ENCODE data around the gene TXNIP. TPM values are rescaled to one million over a fixed set of nuclear protein-coding genes. Genes with fewer than 3 reads are reported as not detected.
A peak's percentile ranks its signal among the peaks of the same experiment; 100 is the strongest.

The TXNIP gene
- polyA plus RNA-seq, 1 donor (not counting 4 experiments of a cell fraction or from before 2014, with no cell fraction given) = 159 TPM

- Histone ChIP-seq H3K27me3 (ENCODE audit: control insufficient read depth, extremely low read depth, insufficient read depth, low read length) (peaks cover 2% of the 10 kb centered on the region), H3K9ac (ENCODE audit: control insufficient read depth, extremely low read depth, insufficient read depth, low read length) (no peak overlapping the region), H3K27ac (ENCODE audit: control insufficient read depth, insufficient read depth, low read length) (no peak overlapping the region), H3K36me3 (ENCODE audit: control insufficient read depth in 2 of 2, extremely low read depth in 1 of 2, insufficient read depth in 2 of 2, low read length in 2 of 2) (no peaks in the 10 kb centered on the region), H3K79me2 (ENCODE audit: control insufficient read depth, insufficient read depth, low read length) (peaks cover 10% of the 10 kb centered on the region), H4K20me1 (ENCODE audit: control insufficient read depth, extremely low read depth, insufficient read depth, low read length) (no peaks in the 10 kb centered on the region), H3K4me3 (ENCODE audit: control insufficient read depth in 2 of 3, extremely low read depth in 1 of 3, insufficient read depth in 2 of 3, low read depth in 1 of 3, low read length in 3 of 3) (no peak overlapping the region), H2AFZ (ENCODE audit: control insufficient read depth, low read length) (no peak overlapping the region), H3K4me1 (ENCODE audit: control insufficient read depth, extremely low read depth, insufficient read depth, low read length) (peaks cover 50% of the 10 kb centered on the region), H3K9me1 (ENCODE audit: control insufficient read depth, extremely low read depth, insufficient read depth, low read length) (no peaks in the 10 kb centered on the region), H3K9me3 (ENCODE audit: control insufficient read depth, low read depth, low read length) (no peaks in the 10 kb centered on the region), H3K4me2 (ENCODE audit: control insufficient read depth, extremely low read depth, insufficient read depth, low read depth, low read length) (no peak overlapping the region)
- FAIRE-seq (no peak), DNase-seq (ENCODE audit: low read depth, low spot score) (no peak)
- TF ChIP-seq CTCF (optimal IDR thresholded peaks at IDR 0.05 in 1 of 3, IDR thresholded peaks at IDR 0.05 in 1 of 3, conservative IDR thresholded peaks at IDR 0.05 in 1 of 3; ENCODE audit: extremely low read depth in 1 of 3, insufficient read depth in 2 of 3, low read length in 3 of 3) (no peak), EZH2 (IDR thresholded peaks at IDR 0.05; ENCODE audit: low read length) (no peak)
- dilution Hi-C loops (cut with MboI; ENCODE audit: extremely low pct_ligation_motif_present, low sequenced_read_pairs) = no loop called here
Observed at GRCh38 chr1:145958734-145959133, 37.6 kb downstream of the TXNIP start.

DNA sequence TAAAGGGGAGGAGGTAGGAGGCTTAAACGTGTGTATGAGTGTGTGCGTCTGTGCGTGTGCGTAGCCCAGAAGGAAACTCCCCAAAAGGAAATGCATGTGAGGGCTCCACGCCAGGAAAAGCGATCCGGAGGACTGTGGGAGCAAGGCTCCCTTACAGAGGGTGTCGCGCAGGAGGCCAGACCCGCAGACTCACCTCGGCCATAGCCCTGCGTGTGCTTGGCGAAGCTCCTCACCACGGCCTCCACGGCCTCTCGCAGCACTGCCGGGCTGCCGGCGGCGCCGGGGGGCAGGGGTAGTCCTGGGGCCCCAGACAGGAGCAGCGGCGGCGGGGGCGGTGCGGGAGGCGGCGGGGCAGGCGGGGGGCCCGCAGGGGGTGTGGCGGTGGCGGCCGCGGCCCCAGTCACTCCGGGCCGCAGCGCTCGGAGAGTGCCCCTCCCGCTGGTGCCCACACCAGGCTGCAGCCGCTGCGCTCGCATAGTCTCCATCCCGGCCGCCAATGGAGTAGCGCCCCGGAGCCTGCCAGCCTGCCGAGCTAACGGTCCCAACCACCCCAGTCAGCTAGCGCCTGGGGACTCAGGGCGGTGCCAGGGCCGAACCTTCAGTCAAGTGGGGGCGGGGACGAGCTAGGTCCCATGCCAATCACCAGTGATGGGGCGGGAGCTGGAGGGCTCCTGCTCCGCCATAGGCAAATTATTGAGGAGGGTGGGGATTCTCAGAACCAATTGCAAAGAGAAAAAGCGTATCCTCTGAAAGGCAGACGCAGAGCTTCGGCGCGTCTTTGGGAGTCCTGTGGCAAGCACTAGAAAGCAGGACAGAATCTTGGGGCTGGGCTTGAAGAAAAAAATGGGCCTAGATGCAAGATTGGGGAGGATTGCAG, 38.7 kb downstream of the TXNIP start, which contains the start of gene LIX1L:
LIX1L (minus strand) TSS at position 575 of the 877 bp plus-strand sequence; CDS start at position 485, 90 bp downstream.
- dilution Hi-C loops (cut with MboI; ENCODE audit: extremely low pct_ligation_motif_present, low sequenced_read_pairs) = no loop called here
- Histone ChIP-seq H3K27me3 (ENCODE audit: control insufficient read depth, extremely low read depth, insufficient read depth, low read length) (peaks cover 2% of the 10 kb centered on the region), H3K9ac (ENCODE audit: control insufficient read depth, extremely low read depth, insufficient read depth, low read length) (peak within 1 kb of the TSS; percentile 80), H3K4me3 (ENCODE audit: control insufficient read depth in 2 of 3, extremely low read depth in 1 of 3, insufficient read depth in 2 of 3, low read depth in 1 of 3, low read length in 3 of 3) (peak within 1 kb of the TSS; percentile 66 to 82 (median 74)), H4K20me1 (ENCODE audit: control insufficient read depth, extremely low read depth, insufficient read depth, low read length) (no peaks in the 10 kb centered on the region), H3K4me2 (ENCODE audit: control insufficient read depth, extremely low read depth, insufficient read depth, low read depth, low read length) (peak within 1 kb of the TSS; percentile 98), H3K4me1 (ENCODE audit: control insufficient read depth, extremely low read depth, insufficient read depth, low read length) (peaks cover 39% of the 10 kb centered on the region), H3K36me3 (ENCODE audit: control insufficient read depth in 2 of 2, extremely low read depth in 1 of 2, insufficient read depth in 2 of 2, low read length in 2 of 2) (no peaks in the 10 kb centered on the region), H3K27ac (ENCODE audit: control insufficient read depth, insufficient read depth, low read length) (peak within 1 kb of the TSS; percentile 45), H2AFZ (ENCODE audit: control insufficient read depth, low read length) (peak within 1 kb of the TSS; percentile 88), H3K9me1 (ENCODE audit: control insufficient read depth, extremely low read depth, insufficient read depth, low read length) (no peaks in the 10 kb centered on the region), H3K79me2 (ENCODE audit: control insufficient read depth, insufficient read depth, low read length) (peaks cover 12% of the 10 kb centered on the region), H3K9me3 (ENCODE audit: control insufficient read depth, low read depth, low read length) (no peaks in the 10 kb centered on the region)
- TF ChIP-seq EZH2 (IDR thresholded peaks at IDR 0.05; ENCODE audit: low read length) = no peak
- TF ChIP-seq CTCF (optimal IDR thresholded peaks at IDR 0.05 in 1 of 3, IDR thresholded peaks at IDR 0.05 in 1 of 3, conservative IDR thresholded peaks at IDR 0.05 in 1 of 3; ENCODE audit: extremely low read depth in 1 of 3, insufficient read depth in 2 of 3, low read length in 3 of 3) = no peak
- FAIRE-seq (peak; percentile 17), DNase-seq (ENCODE audit: low read depth, low spot score) (peak; percentile 72)

Data from keratinocyte (primary cell).